Liver (tissue), 9 donors: ENCODE measurements around the gene MGP. TPM values are rescaled to one million over a fixed set of nuclear protein-coding genes. Genes with fewer than 3 reads are reported as not detected.

Experiments used
- DNase-seq: peaks from one replicate; pipeline ENCODE4 v3.0.0-alpha.2; 2017; ENCODE audit warnings: low spot score
- H3K27ac ChIP-seq, 2 donors: one replicate each; pipeline ENCODE4 v1.7.0; 2013; ENCODE audit warnings: inconsistent platforms in 2 of 2, low read length in 2 of 2, control low read depth in 1 of 2, low read depth in 1 of 2, mild to moderate bottlenecking in 1 of 2
- H3K27me3 ChIP-seq, 4 donors: one replicate each; pipeline versions ENCODE4 v1.6.1 to v1.7.0; 2013; ENCODE audit warnings: low read length in 3 of 4, inconsistent platforms in 1 of 4, mild to moderate bottlenecking in 1 of 4, moderate library complexity in 1 of 4; ENCODE audit not compliant: control insufficient read depth in 4 of 4, insufficient read depth in 4 of 4
- H3K36me3 ChIP-seq, 4 donors: one replicate each; pipeline versions ENCODE4 v1.6.1 to v1.7.0; 2013; ENCODE audit warnings: low read length in 3 of 4, mild to moderate bottlenecking in 3 of 4, low read depth in 1 of 4, moderate library complexity in 1 of 4; ENCODE audit not compliant: control insufficient read depth in 4 of 4, insufficient read depth in 3 of 4
- H3K4me1 ChIP-seq, 4 donors: one replicate each; pipeline versions ENCODE4 v1.6.1 to v1.7.0; 2013; ENCODE audit warnings: low read length in 3 of 4, mild to moderate bottlenecking in 3 of 4, moderate library complexity in 1 of 4; ENCODE audit not compliant: control insufficient read depth in 4 of 4, insufficient read depth in 4 of 4
- H3K4me3 ChIP-seq, 3 donors: one replicate each; pipeline versions ENCODE4 v1.6.1 to v1.7.0; 2013; ENCODE audit warnings: low read length in 3 of 3, control low read depth in 1 of 3, low read depth in 1 of 3, mild to moderate bottlenecking in 1 of 3
- H3K9ac ChIP-seq, 2 donors: one replicate each; pipeline ENCODE4 v1.7.0; 2013; ENCODE audit warnings: low read length in 2 of 2, mild to moderate bottlenecking in 2 of 2, moderate library complexity in 2 of 2, control low read depth in 1 of 2, low read depth in 1 of 2
- H3K9me3 ChIP-seq, 4 donors: one replicate each; pipeline versions ENCODE4 v1.6.1 to v1.7.0; 2013; ENCODE audit warnings: low read length in 3 of 4; ENCODE audit not compliant: control insufficient read depth in 4 of 4
- CTCF ChIP-seq: fragments of 150-350 bp; IDR thresholded peaks from 2 replicates; pipeline ENCODE4 v1.5.1; 2017; ENCODE audit warnings: improper control_type of control experiment, low read depth, low read length; ENCODE audit not compliant: missing input control
- EGR1 ChIP-seq, 2 donors: IDR thresholded peaks; 2 replicates each; pipeline ENCODE4 v1.6.1; 2016 to 2018; ENCODE audit warnings: antibody characterized with exemption in 2 of 2, low read depth in 2 of 2
- FOXA1 ChIP-seq: IDR thresholded peaks from 2 replicates; pipeline ENCODE4 v1.6.1; 2016; ENCODE audit warnings: antibody characterized with exemption
- FOXA2 ChIP-seq: IDR thresholded peaks from 2 replicates; pipeline ENCODE4 v1.6.1; 2016; ENCODE audit warnings: antibody characterized with exemption
- HNF4A ChIP-seq, 2 donors: conservative IDR thresholded peaks; 2 replicates each; pipeline ENCODE4 v1.6.1; 2016; ENCODE audit warnings: antibody characterized with exemption in 2 of 2, mild to moderate bottlenecking in 2 of 2
- MAX ChIP-seq: IDR thresholded peaks from 2 replicates; pipeline ENCODE4 v1.6.1; 2016; ENCODE audit warnings: antibody characterized with exemption
- NR2F2 ChIP-seq: IDR thresholded peaks from 2 replicates; pipeline ENCODE4 v1.6.1; 2016; ENCODE audit warnings: antibody characterized with exemption
- REST ChIP-seq: IDR thresholded peaks from 2 replicates; pipeline ENCODE4 v1.6.1; 2016; ENCODE audit warnings: antibody characterized with exemption, mild to moderate bottlenecking
- RXRA ChIP-seq, 2 donors: IDR thresholded peaks; 2 replicates each; pipeline ENCODE4 v1.6.1; 2017 to 2018; ENCODE audit warnings: antibody characterized with exemption in 2 of 2, mild to moderate bottlenecking in 1 of 2
- WGBS: extraction: QIAGEN DNeasy Blood & Tissue Kit; methylation state at CpG from one replicate; pipeline ENCODE4 v1.1.7; 2013; 5-methylcytosine and 5-hydroxymethylcytosine counted together
- polyA plus RNA-seq, 2 donors: library from polyadenylated mRNA; stranded (reverse) in 1 of 2; unstranded in 1 of 2; fragments of 200-250 nt in 1 of 2; fragments of >200 nt in 1 of 2; fragmentation: Nextera tagmentation in 1 of 2; extraction: Ambion mirVana in 1 of 2; gene quantifications; one replicate each; pipeline versions ENCODE4 v1.2.1 to v1.2.3, GENCODE V29; 2013 to 2015
- total RNA-seq, 2 donors: library from RNA; depleted of rRNA; stranded (reverse); fragments of >200 nt; gene quantifications; one replicate each; pipeline ENCODE4 v1.2.3, GENCODE V29; 2014
- donor health status: healthy.
- donor health status: healthy.
- donor health status: healthy.
- donor health status: healthy.
- donor health status: healthy.

Gene MGP
- total and polyA plus RNA-seq, 4 donors = 0.98 to 20.7 (median 11.0) TPM

DNA sequence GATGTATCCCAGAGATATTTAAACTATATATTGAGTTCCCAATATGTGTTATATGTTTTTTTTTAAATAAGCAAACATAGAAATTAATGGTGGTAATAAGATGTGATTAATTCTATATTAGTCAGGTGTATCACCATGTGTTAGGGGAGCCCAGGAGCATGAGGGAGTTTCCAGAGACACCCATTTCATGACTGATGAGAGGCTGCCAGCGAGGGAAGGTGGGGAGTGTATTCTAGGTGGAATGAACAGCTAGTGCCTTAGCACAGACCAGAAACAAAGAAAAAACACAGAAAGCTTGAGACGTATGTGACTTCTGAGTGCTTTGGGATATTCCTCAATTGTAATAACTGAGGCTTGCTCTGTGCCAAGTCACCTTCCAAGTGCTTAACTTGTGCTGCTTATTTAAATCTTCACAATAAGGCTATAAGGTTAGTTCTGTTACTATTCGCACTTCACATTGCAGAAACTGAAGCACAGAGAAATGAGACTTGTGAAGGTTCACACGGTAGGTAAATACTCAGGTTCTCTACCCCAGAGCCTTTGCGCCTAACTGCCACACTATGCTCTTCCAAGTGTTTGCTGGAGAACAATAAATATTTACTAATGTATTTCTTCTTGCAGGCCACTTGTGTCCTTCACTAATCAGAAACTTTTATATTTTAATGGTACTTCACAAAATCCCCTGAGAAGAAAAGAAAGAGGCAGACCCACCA, 17.9 kb upstream of the MGP start:
- WGBS = 94% methylated on average over 5 of the region's 5 CpGs
- no peaks in the 10 kb centered on the region for H3K27me3 ChIP-seq
- H3K4me3 ChIP-seq = no peak overlapping the region
- H3K9me3 ChIP-seq = no peaks in the 10 kb centered on the region
- H3K9ac ChIP-seq = no peak overlapping the region
- no peak for TF ChIP-seq EGR1 (IDR thresholded peaks at IDR 0.05; ENCODE audit: low read depth in 2 of 2)
- no peaks in the 10 kb centered on the region for H3K36me3 ChIP-seq
- no peak for DNase-seq
- no peak overlapping the region for H3K27ac ChIP-seq
- H3K4me1 ChIP-seq = no peaks in the 10 kb centered on the region

DNA sequence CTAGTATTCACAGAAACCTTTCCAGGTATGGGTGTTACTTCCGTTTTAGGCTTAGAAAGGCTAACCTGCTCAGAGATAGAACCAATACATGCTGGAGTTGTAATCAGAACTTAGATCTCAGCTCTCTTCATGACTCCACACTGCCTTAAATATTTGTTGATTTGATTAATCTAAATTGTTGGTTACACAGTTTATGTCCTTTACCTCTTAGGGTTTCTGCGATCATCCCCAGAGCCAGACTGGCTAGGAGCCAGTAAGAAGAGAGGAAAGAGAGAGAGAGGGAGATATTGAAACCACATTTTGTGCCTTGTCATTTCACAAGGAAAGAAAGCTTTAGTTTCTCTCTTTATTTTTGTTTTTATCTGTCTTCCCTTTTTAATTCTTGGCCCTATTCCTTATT, 16.8 kb upstream of the MGP start:
- Histone ChIP-seq H3K4me3 (no peak overlapping the region), H3K36me3 (no peaks in the 10 kb centered on the region), H3K27me3 (no peaks in the 10 kb centered on the region), H3K9ac (no peak overlapping the region), H3K27ac (no peak overlapping the region), H3K4me1 (no peaks in the 10 kb centered on the region), H3K9me3 (no peaks in the 10 kb centered on the region)
- TF ChIP-seq NR2F2 = no peak
- no peak for TF ChIP-seq REST
- TF ChIP-seq CTCF = no peak
- no peak for TF ChIP-seq HNF4A (conservative IDR thresholded peaks at IDR 0.05)
- no peak for TF ChIP-seq RXRA (IDR thresholded peaks at IDR 0.05)
- TF ChIP-seq FOXA1 = no peak
- TF ChIP-seq MAX = no peak
- TF ChIP-seq FOXA2 = no peak
- no peak for DNase-seq
- WGBS = 81% methylated on average over 2 of the region's 2 CpGs

DNA sequence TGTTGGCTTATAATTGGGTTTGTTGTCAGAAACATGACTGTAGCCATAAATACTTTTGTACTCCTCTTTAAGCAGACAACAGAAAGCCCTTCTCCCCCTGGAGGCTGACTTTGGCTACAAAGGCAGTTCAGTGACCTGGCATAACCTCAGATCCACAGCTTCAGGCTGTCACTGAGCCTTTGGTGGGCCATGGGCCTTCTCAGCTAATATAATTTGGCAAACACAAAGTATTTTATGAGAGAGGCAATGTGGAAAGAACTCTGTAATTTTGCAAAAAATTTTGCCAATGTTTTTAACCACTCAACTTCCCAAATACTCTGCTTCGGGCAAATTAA, 15.5 kb upstream of the MGP start:
- TF ChIP-seq HNF4A (conservative IDR thresholded peaks at IDR 0.05) (no peak), RXRA (IDR thresholded peaks at IDR 0.05) (peak in 1 of 2 donors; percentile 10)
- no peak overlapping the region for H3K9ac ChIP-seq
- no peaks in the 10 kb centered on the region for H3K4me1 ChIP-seq
- H3K36me3 ChIP-seq = no peaks in the 10 kb centered on the region
- H3K27ac ChIP-seq = no peak overlapping the region
- no peaks in the 10 kb centered on the region for H3K27me3 ChIP-seq
- no peaks in the 10 kb centered on the region for H3K9me3 ChIP-seq
- DNase-seq = no peak
- WGBS = 96% methylated on average over 1 of the region's 1 CpG
- no peak overlapping the region for H3K4me3 ChIP-seq
